Esophagus squamous epithelium (tissue), 5 donors: ENCODE data around the gene ABLIM2. TPM values are rescaled to one million over a fixed set of nuclear protein-coding genes. Genes with fewer than 3 reads are reported as not detected.

Source experiments
- DNase-seq: peaks from one replicate; lab custom pipeline; 2025; lab: John Stamatoyannopoulos, UW
- H3K27ac ChIP-seq, 4 donors: fragments of 200-600 bp; sonication (generic); one replicate each; pipeline ENCODE4 v1.5.1; 2016 to 2019; ENCODE audit warnings: mild to moderate bottlenecking in 1 of 4
- H3K27me3 ChIP-seq, 4 donors: fragments of 200-600 bp; sonication (generic); 1 replicate in 3 of 4; 2 replicates in 1 of 4; pipeline versions ENCODE4 v1.5.1 to v1.6.0; 2017 to 2021; ENCODE audit warnings: antibody characterized with exemption in 1 of 4
- H3K36me3 ChIP-seq, 3 donors: fragments of 200-600 bp; sonication (generic); one replicate each; pipeline ENCODE4 v1.5.1; 2016 to 2019
- H3K4me1 ChIP-seq, 3 donors: fragments of 200-600 bp; sonication (generic); one replicate each; pipeline ENCODE4 v1.5.1; 2017 to 2019
- H3K4me3 ChIP-seq, 4 donors: fragments of 200-600 bp; sonication (generic); 1 replicate in 3 of 4; 2 replicates in 1 of 4; pipeline ENCODE4 v1.5.1; 2016 to 2019; ENCODE audit warnings: mild to moderate bottlenecking in 2 of 4, moderate library complexity in 1 of 4
- H3K9me3 ChIP-seq, 3 donors: fragments of 200-600 bp; sonication (generic); one replicate each; pipeline ENCODE4 v1.5.1; 2016 to 2019
- POLR2A ChIP-seq, 4 donors: fragments of 450-650 bp; IDR thresholded peaks; one replicate each; pipeline ENCODE4 v1.6.1; 2017; ENCODE audit warnings: antibody characterized with exemption in 4 of 4, mild to moderate bottlenecking in 4 of 4, moderate library complexity in 3 of 4
- WGBS, 2 donors: methylation state at CpG; one replicate each; pipeline ENCODE4 v1.1.5; 2018; 5-methylcytosine and 5-hydroxymethylcytosine counted together
- intact Hi-C: fragments of 100-400 bp; cut with DNase I; formaldehyde crosslinking; loops from one replicate; pipeline ENCODE4 v1.15.0; 2022
- total RNA-seq, 4 donors: library from RNA; depleted of rRNA; stranded (reverse); fragments of >200 nt; gene quantifications; one replicate each; pipeline ENCODE4 v1.1.0, GENCODE V29; 2016
- TF ChIP-seq, protein P1 (sequence below), 6 experiments: fragments of 450-650 bp in 4 of 6; fragments of 200-600 bp in 2 of 6; sonication (generic) in 2 of 6; IDR thresholded peaks; one replicate each; pipeline ENCODE4 v1.5.1; 2016 to 2019; ENCODE audit warnings: antibody characterized with exemption in 6 of 6, mild to moderate bottlenecking in 4 of 6, moderate library complexity in 4 of 6
- donor health status: DM: yes; HTN: yes; CAD: no.

ABLIM2 gene
- total RNA-seq, 4 donors from 2014 or later, result 13.5 to 26.7 (median 15.7) TPM

DNA sequence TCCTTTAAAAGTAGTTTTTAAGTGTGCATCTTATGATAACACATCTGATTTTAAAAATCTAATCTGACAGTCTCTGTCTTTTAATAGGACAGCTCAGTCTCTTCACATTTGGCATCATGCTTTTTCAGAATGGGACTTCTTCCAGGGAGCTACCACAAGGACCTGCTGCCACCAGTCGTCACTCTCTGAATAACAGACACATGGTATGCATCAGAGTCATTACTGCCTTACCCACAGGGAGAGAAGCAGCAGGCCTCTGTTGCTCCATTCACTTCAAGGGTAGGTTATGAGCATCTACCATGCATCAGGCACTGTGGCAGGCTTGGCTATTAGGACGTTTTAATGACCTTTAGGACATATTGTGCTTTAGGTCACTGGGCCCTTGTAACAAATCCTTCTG, 169.0 kb downstream of the ABLIM2 start:
- H3K4me3 ChIP-seq, result no peak overlapping the region
- TF ChIP-seq POLR2A (IDR thresholded peaks at IDR 0.05), result no peak
- TF ChIP-seq, protein P1, sequence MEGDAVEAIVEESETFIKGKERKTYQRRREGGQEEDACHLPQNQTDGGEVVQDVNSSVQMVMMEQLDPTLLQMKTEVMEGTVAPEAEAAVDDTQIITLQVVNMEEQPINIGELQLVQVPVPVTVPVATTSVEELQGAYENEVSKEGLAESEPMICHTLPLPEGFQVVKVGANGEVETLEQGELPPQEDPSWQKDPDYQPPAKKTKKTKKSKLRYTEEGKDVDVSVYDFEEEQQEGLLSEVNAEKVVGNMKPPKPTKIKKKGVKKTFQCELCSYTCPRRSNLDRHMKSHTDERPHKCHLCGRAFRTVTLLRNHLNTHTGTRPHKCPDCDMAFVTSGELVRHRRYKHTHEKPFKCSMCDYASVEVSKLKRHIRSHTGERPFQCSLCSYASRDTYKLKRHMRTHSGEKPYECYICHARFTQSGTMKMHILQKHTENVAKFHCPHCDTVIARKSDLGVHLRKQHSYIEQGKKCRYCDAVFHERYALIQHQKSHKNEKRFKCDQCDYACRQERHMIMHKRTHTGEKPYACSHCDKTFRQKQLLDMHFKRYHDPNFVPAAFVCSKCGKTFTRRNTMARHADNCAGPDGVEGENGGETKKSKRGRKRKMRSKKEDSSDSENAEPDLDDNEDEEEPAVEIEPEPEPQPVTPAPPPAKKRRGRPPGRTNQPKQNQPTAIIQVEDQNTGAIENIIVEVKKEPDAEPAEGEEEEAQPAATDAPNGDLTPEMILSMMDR (IDR thresholded peaks at IDR 0.05), result no peak
- H3K4me1 ChIP-seq, result peaks cover 3 to 10% (median 3%) of the 10 kb centered on the region in 3 donors
- intact Hi-C loops, result no loop called here
- DNase-seq, result no peak
- H3K36me3 ChIP-seq, result no peaks in the 10 kb centered on the region
- H3K27me3 ChIP-seq, result peaks cover 0 to 15% (median 0%) of the 10 kb centered on the region in 4 donors
- H3K27ac ChIP-seq, result no peak overlapping the region
- 80 to 81% methylated on average over 2 of the region's 2 CpGs for WGBS, 2 donors
- no peaks in the 10 kb centered on the region for H3K9me3 ChIP-seq

DNA sequence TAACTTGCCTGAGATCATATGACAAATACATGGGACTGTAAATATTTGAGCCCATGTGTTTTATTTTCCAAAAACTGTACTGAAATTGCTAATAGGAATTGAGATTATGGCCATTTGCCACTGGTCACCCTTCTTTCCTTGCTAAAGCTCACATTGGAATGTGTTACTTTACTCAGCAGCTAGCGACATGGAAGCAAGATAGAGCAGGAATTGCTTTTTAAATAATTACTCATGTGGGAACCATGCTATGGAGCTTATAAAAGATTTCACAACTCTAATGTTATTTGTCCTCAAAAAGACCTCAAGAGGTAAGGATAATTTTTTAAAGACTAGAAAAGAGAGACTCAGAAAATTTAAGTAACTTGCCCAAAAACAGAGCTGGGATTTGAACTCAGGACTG, 170.2 kb downstream of the ABLIM2 start:
- Histone ChIP-seq H3K4me1 (peaks cover 3 to 10% (median 3%) of the 10 kb centered on the region in 3 donors), H3K4me3 (no peak overlapping the region), H3K9me3 (no peaks in the 10 kb centered on the region), H3K27ac (no peak overlapping the region), H3K36me3 (no peaks in the 10 kb centered on the region), H3K27me3 (peaks cover 0 to 25% (median 0%) of the 10 kb centered on the region in 4 donors)
- no peak for DNase-seq
- WGBS, 2 donors, result 47 to 67% methylated on average over 1 of the region's 1 CpG
- intact Hi-C loops, result no loop called here
- no peak for TF ChIP-seq POLR2A (IDR thresholded peaks at IDR 0.05)
- TF ChIP-seq, protein P1 (IDR thresholded peaks at IDR 0.05), result no peak

DNA sequence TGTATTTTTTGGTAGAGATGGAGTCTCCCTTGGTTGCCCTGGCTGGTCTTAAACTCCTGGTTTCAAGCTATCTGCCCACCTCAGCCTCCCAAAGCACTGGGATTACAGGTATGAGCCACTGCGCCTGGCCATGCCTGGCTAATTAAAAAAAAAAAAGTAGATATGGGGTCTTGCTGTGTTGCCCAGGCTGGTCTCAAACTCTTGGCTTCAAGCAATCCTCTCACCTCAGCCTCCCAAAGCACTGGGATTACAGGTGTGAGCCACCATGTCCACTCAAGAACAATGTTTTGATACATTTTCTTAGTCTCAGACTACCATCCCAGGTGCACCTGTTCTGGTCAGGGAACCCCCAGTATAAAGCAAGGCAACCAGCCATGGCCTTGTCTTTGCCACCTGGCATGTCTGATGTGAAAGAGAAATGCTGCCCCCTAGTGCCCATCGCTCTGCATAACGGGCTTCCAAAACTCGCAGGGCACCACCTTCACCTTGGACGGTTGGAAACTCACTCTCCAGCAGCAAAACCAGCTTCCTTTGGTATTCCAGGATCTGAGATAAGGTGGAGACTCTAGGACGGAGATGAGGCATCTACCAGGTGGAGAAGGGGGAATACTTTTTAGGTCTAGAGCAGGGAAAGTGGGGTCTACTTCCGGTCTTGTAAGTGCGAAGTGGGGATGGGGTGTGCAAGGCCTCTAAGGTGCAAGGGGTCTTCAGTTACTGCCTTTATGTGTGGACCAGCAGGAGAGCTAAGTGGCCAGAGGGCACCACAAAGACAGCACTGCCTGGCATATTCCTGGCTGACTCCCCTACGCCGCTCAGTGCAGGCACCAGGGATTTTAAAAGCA, 171.2 kb downstream of the ABLIM2 start:
- Histone ChIP-seq H3K36me3 (no peaks in the 10 kb centered on the region), H3K4me3 (no peak overlapping the region), H3K9me3 (no peaks in the 10 kb centered on the region), H3K27me3 (peaks cover 0 to 26% (median 0%) of the 10 kb centered on the region in 4 donors), H3K27ac (no peak overlapping the region), H3K4me1 (peaks cover 3 to 10% (median 3%) of the 10 kb centered on the region in 3 donors)
- TF ChIP-seq, protein P1 (IDR thresholded peaks at IDR 0.05), result peak; percentile 76 to 91 (median 87)
- TF ChIP-seq POLR2A (IDR thresholded peaks at IDR 0.05), result no peak
- intact Hi-C loops, result loop anchor here (2.0 kb wide), 1 partner anchor 183 kb away; no protein-coding TSS in a partner anchor
- no peak for DNase-seq
- WGBS, 2 donors, result 48 to 73% methylated on average over 3 to 10 of the region's 10 CpGs

DNA sequence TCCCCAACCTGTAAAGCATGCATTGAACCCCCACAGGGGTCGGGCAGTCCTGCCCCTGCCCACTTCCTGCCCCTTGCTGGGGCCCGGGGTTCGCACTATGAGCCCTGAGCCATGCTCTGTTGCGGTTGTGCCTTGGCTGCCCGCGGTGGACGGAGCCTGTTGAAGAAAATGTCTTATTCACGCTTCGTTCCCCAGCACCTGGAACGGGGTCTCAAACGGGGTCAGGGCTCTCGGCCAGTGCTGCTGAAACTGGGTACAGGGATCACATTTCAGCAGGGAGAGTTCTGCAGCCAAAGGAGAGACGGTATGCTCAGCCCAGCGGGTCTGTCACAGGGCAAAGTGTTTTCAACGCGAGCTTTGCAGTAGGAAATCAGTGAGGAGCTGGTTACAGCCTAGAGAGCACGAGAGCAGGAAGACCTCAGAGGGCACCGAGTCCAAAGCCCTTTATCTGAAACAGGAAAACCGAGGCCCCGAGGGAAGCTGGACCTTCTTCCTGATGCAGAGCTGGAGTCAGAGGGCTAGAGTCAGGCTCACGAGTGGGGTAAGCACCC, 172.6 kb downstream of the ABLIM2 start:
- TF ChIP-seq, protein P1 (IDR thresholded peaks at IDR 0.05), result no peak
- no peak for TF ChIP-seq POLR2A (IDR thresholded peaks at IDR 0.05)
- no peak for DNase-seq
- H3K4me3 ChIP-seq, result no peak overlapping the region

DNA sequence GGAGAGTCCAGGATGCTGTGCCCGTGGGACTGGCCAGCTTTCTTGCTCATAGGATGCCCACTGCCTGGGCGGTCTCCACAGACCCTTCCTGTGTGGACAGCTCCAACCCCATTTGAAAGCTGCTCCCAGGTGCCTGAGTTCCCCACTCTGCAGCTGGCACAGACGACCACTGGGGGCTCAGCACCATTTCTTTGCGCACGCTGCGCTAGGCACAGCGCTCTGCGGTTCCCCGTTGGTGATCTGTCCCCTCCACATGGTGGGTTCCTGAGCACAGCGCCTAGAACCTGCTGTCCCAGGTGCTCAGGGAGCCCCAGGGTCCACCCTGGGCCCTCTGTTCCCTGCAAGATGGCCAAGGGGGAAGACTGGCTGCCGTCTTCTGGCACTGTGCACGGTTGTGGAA, 173.5 kb downstream of the ABLIM2 start:
- WGBS, 2 donors, result 87% methylated on average over 9 of the region's 12 CpGs; no CpG with 5 or more reads in 1 of the 2 donors
- Histone ChIP-seq H3K27me3 (peaks cover 0 to 26% (median 0%) of the 10 kb centered on the region in 4 donors), H3K4me3 (no peak overlapping the region), H3K9me3 (no peaks in the 10 kb centered on the region), H3K36me3 (no peaks in the 10 kb centered on the region), H3K27ac (no peak overlapping the region), H3K4me1 (peaks cover 3 to 10% (median 3%) of the 10 kb centered on the region in 3 donors)
- TF ChIP-seq, protein P1 (IDR thresholded peaks at IDR 0.05), result no peak
- TF ChIP-seq POLR2A (IDR thresholded peaks at IDR 0.05), result no peak
- no peak for DNase-seq
- intact Hi-C loops, result no loop called here

More for the DNA sequence above, 172.6 kb downstream of the ABLIM2 start:
- peaks cover 0 to 26% (median 0%) of the 10 kb centered on the region in 4 donors for H3K27me3 ChIP-seq
- WGBS, 2 donors, result 32 to 45% methylated on average over 14 to 17 of the region's 21 CpGs
- H3K9me3 ChIP-seq, result no peaks in the 10 kb centered on the region
- intact Hi-C loops, result loop anchor here (2.0 kb wide), 1 partner anchor 181 kb away; no protein-coding TSS in a partner anchor
- no peaks in the 10 kb centered on the region for H3K36me3 ChIP-seq
- peaks cover 3 to 10% (median 3%) of the 10 kb centered on the region in 3 donors for H3K4me1 ChIP-seq
- no peak overlapping the region for H3K27ac ChIP-seq
